Measurements from ENCODE around the gene VWF. TPM values are rescaled to one million over a fixed set of nuclear protein-coding genes. Genes with fewer than 3 reads are reported as not detected.
A peak's percentile ranks its signal among the peaks of the same experiment; 100 is the strongest.
"Not testable (repeated sequence)": the region's sequence is repeated elsewhere in the genome, so short reads cannot be mapped to it uniquely, and the experiment has no call there.

The VWF gene
- total and polyA plus RNA-seq, 2 experiments from 2014 or later: 0.42 to 0.56 TPM

DNA sequence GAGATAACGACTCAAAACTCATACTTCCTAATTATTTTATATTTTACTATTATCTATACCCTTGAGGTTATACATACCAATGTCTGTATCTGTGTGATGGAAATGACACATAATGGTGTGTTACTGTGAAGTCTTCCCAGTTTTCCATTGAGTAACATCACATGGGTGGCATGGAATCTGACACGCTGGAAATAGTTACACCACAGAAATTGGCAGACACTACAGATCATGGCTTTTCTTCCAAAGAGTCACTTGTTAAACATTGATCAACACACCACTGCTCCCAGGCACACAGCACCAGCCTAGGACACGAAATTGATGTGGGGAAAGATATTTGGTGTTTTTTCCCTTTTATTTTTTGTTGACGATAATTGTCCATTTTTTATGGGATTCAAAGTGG is 33.0 kb upstream of the VWF start (continued):
- TF ChIP-seq ETS1 (IDR thresholded peaks at IDR 0.05) (no peak), EZH2 (IDR thresholded peaks at IDR 0.05; ENCODE audit: low read depth, unreplicated experiment) (no peak), POLR2AphosphoS5 (IDR thresholded peaks at IDR 0.05; ENCODE audit: low read depth) (no peak), NANOG (IDR thresholded peaks at IDR 0.05; ENCODE audit: borderline replicate concordance) (no peak)

GRCh38 chr12:6154730-6155459 is 30.4 kb upstream of the VWF start:
- H3K4me1 Mint-ChIP-seq: no peaks in the 10 kb centered on the region
- H3F3A ChIP-seq (replicated peaks; ENCODE audit: low read depth): no peaks in the 10 kb centered on the region
- ATAC-seq: peak; percentile 23; the same call in 1 of the 3 replicates
- H2AFZ ChIP-seq: 0 out of 2 replicates have a peak overlapping the region, but pooled peaks have one; percentile 56
- no peaks in the 10 kb centered on the region for H3K9me3 Mint-ChIP-seq
- no peaks in the 10 kb centered on the region for H3K36me3 ChIP-seq (ENCODE audit: insufficient read depth)
- H3K27ac ChIP-seq (ENCODE audit: low read depth): no peak overlapping the region
- peaks cover 2% of the 10 kb centered on the region for H3K27me3 Mint-ChIP-seq (ENCODE audit: insufficient read depth, low read depth, poor library complexity)
- H3K36me3 Mint-ChIP-seq (ENCODE audit: low read depth): no peaks in the 10 kb centered on the region
- H4K20me1 ChIP-seq (replicated peaks; ENCODE audit: insufficient read depth): no peaks in the 10 kb centered on the region
- no peak overlapping the region for H3K4me3 Mint-ChIP-seq
- no peak for DNase-seq (ENCODE audit: low spot score)
- no peak overlapping the region for H3K4me2 ChIP-seq
- no peak overlapping the region for H3K4me3 ChIP-seq
- no peaks in the 10 kb centered on the region for H3K79me2 ChIP-seq (replicated peaks; ENCODE audit: insufficient read depth)
- H3K27me3 ChIP-seq (ENCODE audit: insufficient read depth): no peaks in the 10 kb centered on the region
- TF ChIP-seq ETS1 (IDR thresholded peaks at IDR 0.05): no peak
- TF ChIP-seq ZNF114 (CRISPR knock-in tag; IDR thresholded peaks at IDR 0.05): no peak
- TF ChIP-seq REST (IDR thresholded peaks at IDR 0.05; ENCODE audit: unreplicated experiment): no peak
- no peak for TF ChIP-seq EZH2 (IDR thresholded peaks at IDR 0.05; ENCODE audit: low read depth, unreplicated experiment)
- no peak for TF ChIP-seq JUNB (IDR thresholded peaks at IDR 0.05; ENCODE audit: unreplicated experiment)
- no peak for TF ChIP-seq NANOG (IDR thresholded peaks at IDR 0.05; ENCODE audit: borderline replicate concordance)
- TF ChIP-seq ZNF331 (CRISPR knock-in tag; IDR thresholded peaks at IDR 0.05; ENCODE audit: low read depth): no peak
- no peak for TF ChIP-seq POLR2AphosphoS5 (IDR thresholded peaks at IDR 0.05; ENCODE audit: low read depth)
- H3K27ac Mint-ChIP-seq: no peak overlapping the region
- H3K9me2 ChIP-seq (ENCODE audit: insufficient read depth): no peaks in the 10 kb centered on the region
- H3K4me1 ChIP-seq (ENCODE audit: insufficient read depth): no peaks in the 10 kb centered on the region

DNA sequence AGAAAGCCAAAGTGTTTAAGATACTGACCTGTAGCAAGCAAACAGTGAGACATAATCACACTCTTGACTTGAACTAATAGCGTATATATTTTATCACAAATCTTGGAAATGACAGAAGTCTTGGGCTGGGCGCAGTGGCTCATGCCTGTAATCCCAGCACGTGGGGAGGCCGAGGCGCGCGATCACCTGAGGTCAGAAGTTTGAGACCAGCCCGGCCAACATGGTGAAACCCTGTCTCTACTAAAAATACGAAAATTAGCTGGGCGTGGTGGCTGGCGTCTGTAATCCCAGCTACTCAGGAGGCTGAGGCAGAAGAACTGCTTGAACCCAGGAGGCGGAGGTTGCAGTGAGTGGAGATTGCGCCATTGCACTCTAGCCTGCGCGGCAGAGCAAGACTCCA is 24.3 kb upstream of the VWF start:
- not testable (repeated sequence) for H3K9me2 ChIP-seq (ENCODE audit: insufficient read depth); H3K27me3 Mint-ChIP-seq (ENCODE audit: insufficient read depth, low read depth, poor library complexity); H3K4me3 Mint-ChIP-seq; H3K4me1 Mint-ChIP-seq; H3K4me3 ChIP-seq; H2AFZ ChIP-seq; H3F3A ChIP-seq (replicated peaks; ENCODE audit: low read depth); H3K27ac Mint-ChIP-seq; H3K27me3 ChIP-seq (ENCODE audit: insufficient read depth); H4K20me1 ChIP-seq (replicated peaks; ENCODE audit: insufficient read depth); H3K4me1 ChIP-seq (ENCODE audit: insufficient read depth); H3K9me3 Mint-ChIP-seq; H3K4me2 ChIP-seq; H3K27ac ChIP-seq (ENCODE audit: low read depth); H3K36me3 Mint-ChIP-seq (ENCODE audit: low read depth); ATAC-seq; DNase-seq (ENCODE audit: low spot score); H3K79me2 ChIP-seq (replicated peaks; ENCODE audit: insufficient read depth); H3K36me3 ChIP-seq (ENCODE audit: insufficient read depth)
